Suprapubic skin (tissue), 4 donors: ENCODE measurements around the gene LCE7A.

ENCODE experiments used
- POLR2A ChIP-seq, 2 donors: fragments of 450-650 bp; IDR thresholded peaks; one replicate each; pipeline ENCODE4 v1.6.1; 2017; ENCODE audit warnings: antibody characterized with exemption in 2 of 2, mild to moderate bottlenecking in 2 of 2, moderate library complexity in 2 of 2
- POLR2AphosphoS5 ChIP-seq, 3 donors: sonication (generic); formaldehyde crosslinking; IDR thresholded peaks; one replicate each; pipeline ENCODE4 v1.6.1; 2017; ENCODE audit warnings: antibody characterized with exemption in 3 of 3
- TF ChIP-seq, protein P1 (sequence below), 2 donors: fragments of 200-600 bp in 1 of 2; fragments of 450-650 bp in 1 of 2; sonication (generic) in 1 of 2; IDR thresholded peaks; one replicate each; pipeline ENCODE4 v1.5.1; 2016 to 2019; ENCODE audit warnings: antibody characterized with exemption in 2 of 2, mild to moderate bottlenecking in 1 of 2, moderate library complexity in 1 of 2

DNA sequence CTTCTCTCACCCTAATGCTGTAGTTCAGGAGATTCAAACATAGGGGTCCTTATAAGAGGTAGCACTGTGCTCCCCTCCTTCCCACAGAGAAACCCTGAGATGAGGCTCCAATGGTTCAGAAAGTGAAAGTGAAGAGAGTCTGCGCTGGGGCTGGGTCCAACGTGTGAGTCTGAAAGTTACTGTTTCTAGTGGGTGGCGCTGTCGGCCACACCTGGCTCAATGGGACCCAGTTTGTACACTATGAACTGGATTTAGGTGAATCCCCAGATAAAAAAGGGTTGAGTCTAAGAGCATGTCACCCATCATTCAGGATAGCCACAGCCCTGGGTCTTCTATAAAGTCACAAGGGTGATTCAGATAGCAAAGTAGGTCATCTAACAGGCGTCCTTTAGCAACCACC lies 21.1 kb downstream of the LCE7A start:
- TF ChIP-seq POLR2A (IDR thresholded peaks at IDR 0.05) (no peak), POLR2AphosphoS5 (IDR thresholded peaks at IDR 0.05) (no peak)
- TF ChIP-seq, protein P1, sequence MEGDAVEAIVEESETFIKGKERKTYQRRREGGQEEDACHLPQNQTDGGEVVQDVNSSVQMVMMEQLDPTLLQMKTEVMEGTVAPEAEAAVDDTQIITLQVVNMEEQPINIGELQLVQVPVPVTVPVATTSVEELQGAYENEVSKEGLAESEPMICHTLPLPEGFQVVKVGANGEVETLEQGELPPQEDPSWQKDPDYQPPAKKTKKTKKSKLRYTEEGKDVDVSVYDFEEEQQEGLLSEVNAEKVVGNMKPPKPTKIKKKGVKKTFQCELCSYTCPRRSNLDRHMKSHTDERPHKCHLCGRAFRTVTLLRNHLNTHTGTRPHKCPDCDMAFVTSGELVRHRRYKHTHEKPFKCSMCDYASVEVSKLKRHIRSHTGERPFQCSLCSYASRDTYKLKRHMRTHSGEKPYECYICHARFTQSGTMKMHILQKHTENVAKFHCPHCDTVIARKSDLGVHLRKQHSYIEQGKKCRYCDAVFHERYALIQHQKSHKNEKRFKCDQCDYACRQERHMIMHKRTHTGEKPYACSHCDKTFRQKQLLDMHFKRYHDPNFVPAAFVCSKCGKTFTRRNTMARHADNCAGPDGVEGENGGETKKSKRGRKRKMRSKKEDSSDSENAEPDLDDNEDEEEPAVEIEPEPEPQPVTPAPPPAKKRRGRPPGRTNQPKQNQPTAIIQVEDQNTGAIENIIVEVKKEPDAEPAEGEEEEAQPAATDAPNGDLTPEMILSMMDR (IDR thresholded peaks at IDR 0.05): no peak
